VCaP (cell line): ENCODE results near the gene RBM8A.

Experiments used
- H3K27ac ChIP-seq: fragments of 450-650 bp; 2 replicates; pipeline ENCODE4 v1.5.1; 2017
- TF ChIP-seq, protein P1 (sequence below): fragments of 450-650 bp; conservative IDR thresholded peaks from 2 replicates; pipeline ENCODE4 v1.5.1; 2017; ENCODE audit warnings: mild to moderate bottlenecking, moderate library complexity

The RBM8A gene

DNA sequence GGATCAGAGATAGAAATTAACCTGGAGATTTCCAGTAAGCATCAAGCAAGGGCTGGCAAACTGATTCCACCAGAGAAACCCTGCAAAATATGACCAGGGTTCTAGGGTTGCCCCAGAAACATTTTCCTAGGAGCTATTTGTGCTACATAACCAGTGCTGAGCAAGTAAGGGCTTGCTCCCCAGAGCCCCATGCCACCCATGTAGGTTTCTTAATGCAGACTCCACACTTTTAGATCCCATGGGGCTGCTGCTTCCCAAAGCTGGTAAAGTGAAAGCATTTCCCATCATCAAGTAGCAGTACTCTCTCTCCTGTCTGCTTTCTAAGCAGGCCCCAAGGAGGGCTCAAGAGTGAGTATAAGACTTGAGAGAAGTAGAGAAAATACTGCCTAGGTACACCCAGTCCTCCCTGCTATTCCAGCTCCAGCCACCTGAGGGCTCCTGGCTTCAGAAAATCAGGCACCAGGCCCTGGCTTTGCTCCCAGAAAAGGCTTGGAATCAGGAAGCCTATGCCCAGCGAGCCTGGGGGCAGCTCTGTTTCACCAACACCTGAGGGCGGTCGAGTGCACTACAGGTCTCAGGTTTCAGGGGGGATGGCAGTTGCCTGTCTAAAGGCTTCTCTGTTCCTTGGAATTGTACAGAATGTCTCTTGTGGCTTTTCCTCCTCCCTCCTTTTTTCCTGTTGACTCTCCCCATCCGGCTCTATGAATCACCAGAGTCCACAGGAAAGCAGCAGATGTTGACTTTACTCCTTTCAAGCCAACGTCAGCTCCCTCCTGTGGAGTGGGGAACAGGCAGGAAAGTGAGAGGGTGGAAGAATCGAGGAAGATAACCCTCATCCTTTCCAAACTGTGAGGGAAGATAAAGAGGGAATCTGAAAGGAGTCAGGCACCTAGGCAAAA is 35.4 kb downstream of the RBM8A start:
- TF ChIP-seq, protein P1, sequence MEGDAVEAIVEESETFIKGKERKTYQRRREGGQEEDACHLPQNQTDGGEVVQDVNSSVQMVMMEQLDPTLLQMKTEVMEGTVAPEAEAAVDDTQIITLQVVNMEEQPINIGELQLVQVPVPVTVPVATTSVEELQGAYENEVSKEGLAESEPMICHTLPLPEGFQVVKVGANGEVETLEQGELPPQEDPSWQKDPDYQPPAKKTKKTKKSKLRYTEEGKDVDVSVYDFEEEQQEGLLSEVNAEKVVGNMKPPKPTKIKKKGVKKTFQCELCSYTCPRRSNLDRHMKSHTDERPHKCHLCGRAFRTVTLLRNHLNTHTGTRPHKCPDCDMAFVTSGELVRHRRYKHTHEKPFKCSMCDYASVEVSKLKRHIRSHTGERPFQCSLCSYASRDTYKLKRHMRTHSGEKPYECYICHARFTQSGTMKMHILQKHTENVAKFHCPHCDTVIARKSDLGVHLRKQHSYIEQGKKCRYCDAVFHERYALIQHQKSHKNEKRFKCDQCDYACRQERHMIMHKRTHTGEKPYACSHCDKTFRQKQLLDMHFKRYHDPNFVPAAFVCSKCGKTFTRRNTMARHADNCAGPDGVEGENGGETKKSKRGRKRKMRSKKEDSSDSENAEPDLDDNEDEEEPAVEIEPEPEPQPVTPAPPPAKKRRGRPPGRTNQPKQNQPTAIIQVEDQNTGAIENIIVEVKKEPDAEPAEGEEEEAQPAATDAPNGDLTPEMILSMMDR: peak; percentile 96

DNA sequence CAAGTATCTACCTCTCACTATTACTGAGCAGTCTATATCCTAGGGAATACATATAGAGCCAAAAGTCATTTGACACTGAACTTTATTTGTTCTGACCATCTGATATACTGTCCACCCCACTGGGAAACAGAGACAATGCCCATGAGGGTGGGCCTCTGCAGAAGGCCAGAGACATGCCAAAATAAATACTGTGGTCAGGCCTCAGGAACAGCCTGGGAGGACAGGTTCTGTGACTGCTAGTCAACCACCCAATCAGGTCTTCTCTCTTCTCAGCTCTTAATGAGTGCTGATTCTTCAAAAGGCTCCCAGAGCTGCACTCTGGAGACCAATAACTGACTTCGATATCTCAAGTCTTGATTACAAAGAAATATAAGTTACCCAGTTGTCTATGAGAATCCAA is 36.1 kb downstream of the RBM8A start:
- TF ChIP-seq, protein P1: no peak
- peak overlapping the region; percentile 96 for H3K27ac ChIP-seq

More for the DNA sequence above, 35.4 kb downstream of the RBM8A start:
- H3K27ac ChIP-seq: peak overlapping the region; percentile 96

DNA sequence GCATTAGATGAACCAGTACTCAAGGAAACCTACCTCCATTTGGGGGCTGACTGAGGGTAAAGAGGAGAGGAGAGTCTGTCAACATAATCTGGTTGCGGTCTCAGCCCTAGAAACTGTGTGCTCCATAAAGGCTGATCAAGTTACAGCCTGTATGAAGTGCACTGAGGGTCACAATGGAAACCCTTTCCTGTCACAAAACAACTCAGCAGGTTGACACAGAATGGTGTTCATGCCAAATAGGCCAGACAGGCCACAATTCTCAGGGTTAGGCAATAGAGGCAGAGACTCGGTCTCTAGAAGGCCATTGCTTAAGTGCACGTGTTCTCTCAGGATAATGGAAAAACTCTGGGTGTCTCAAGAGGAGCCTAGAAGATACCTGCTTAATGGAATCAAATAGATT is 37.6 kb downstream of the RBM8A start:
- H3K27ac ChIP-seq: peak overlapping the region; percentile 96
- TF ChIP-seq, protein P1: no peak

DNA sequence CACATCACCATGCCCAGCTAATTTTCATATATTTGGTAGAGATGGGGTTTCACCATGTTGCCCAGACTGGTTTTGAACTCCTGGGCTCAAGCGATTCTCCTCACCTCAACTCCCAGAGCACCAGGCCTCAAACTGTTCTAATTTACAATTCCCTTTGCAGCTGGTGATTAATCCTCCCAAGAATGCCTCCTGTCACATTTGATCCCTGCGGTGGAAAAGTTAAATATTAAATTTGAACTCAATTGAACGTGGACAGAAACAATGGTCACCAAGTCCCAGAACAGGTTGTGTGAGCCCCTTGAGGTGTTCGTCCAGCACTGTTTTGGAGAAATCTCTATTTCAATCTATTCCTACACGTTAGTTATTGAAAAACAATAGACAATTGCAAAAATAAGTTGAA is 39.7 kb downstream of the RBM8A start:
- TF ChIP-seq, protein P1: no peak
- no peak overlapping the region for H3K27ac ChIP-seq

DNA sequence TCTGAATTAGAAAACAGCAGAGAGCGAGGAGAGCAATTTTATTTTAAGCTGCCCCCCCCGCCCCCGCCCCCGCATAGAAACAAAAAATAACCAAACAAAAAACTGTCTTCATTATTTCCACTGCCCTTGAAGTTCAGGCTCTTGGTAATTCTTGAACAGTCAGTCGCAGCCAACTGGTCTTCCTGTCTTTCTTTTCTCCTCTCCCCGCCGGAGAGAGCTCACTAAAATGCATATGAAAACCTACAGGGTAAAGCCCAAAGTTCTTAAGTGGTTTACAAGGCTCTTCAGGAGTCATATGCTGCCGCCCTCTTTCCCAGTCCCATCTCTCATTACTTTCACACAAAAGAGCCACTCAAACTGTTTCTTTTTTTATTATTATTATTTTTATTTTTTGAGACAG is 40.5 kb downstream of the RBM8A start:
- no peak overlapping the region for H3K27ac ChIP-seq
- TF ChIP-seq, protein P1: no peak

DNA sequence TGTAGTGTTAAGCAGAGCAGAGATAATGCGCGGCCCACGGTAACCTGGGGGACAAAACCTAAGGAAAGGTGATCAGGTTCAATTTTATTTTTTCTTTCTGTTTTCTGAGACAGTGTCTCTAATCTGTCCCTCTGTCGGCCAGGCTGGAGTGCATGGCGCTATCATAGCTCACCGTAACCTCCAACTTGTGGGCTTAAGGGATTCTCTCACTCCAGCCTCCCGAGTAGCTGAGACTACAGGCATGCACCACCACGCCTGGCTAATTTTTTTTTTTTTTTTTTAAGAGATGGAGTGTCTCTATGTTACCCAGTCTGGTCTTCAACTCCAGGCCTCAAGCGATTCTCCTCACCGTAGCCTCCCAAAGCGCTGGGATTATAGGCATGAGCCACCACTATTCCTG is 40.9 kb downstream of the RBM8A start:
- TF ChIP-seq, protein P1: no peak

DNA sequence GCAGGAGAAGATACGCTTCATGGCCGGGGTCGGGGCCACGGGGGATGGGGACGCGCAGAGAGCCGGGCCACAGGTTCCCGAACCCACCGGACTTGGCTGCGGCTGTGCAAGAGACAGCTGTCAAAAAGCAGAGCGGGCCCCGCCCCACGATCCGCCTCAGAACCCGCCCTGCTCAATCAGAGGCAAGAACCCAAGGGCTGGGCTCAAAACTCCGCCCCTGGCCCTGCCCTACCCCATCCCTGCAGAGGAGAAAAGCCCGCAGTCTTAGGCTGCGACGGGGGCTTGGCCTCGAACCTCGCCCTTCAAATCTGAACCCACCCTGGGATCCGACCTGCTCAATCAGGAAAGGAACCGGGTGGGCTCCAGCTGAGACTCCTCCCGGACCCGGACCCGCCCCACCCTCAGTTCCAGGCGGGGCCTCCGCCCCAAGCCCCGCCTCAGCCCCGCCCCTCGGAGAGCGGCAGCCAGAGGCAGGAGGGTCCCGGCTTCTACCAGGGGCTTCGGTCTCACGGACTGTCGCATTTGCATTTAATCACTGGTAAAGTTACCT is 41.5 kb downstream of the RBM8A start, which contains the start of gene ANKRD35:
Gene ANKRD35, minus strand, starts transcription at position 129 of the 550 bp plus-strand sequence. Its CDS starts 108 bp downstream, at position 21.
- TF ChIP-seq, protein P1: no peak
- H3K27ac ChIP-seq: no peak within 1 kb of the TSS

More for the DNA sequence above, 40.9 kb downstream of the RBM8A start:
- no peak overlapping the region for H3K27ac ChIP-seq
